AG04450 (cell line): Measurements from ENCODE around the gene TIMELESS. TPM values are rescaled to one million over a fixed set of nuclear protein-coding genes. Genes with fewer than 3 reads are reported as not detected.

Experiments
- CTCF ChIA-PET: fragments of 300-600, 350-600 bp; formaldehyde crosslinking; extraction: SDS; loops from one replicate; lab custom pipeline; 2022; ENCODE audit warnings: antibody characterized with exemption, inconsistent platforms; lab: Charles Lee
- POLR2A ChIA-PET: fragments of 350-600 bp; formaldehyde crosslinking; extraction: SDS; loops from one replicate; lab custom pipeline; 2021; ENCODE audit warnings: antibody characterized with exemption, inconsistent platforms; lab: Yijun Ruan, JAX
- DNase-seq: peaks from one replicate; pipeline ENCODE4 v3.0.0-alpha.2; 2011; ENCODE audit warnings: low read depth, low spot score
- H3K27ac ChIP-seq: one replicate; pipeline ENCODE4 v1.5.1; 2012; ENCODE audit warnings: low read depth, low read length, control low read depth
- H3K27me3 ChIP-seq: one replicate; pipeline ENCODE4 v1.6.0; 2012; ENCODE audit warnings: low read length; ENCODE audit not compliant: control insufficient read depth, insufficient read depth
- H3K4me3 ChIP-seq: 2 replicates; pipeline ENCODE4 v1.5.1; 2011; ENCODE audit warnings: mild to moderate bottlenecking, low read depth, low read length, control low read depth
- H3K9me3 ChIP-seq: 2 replicates; pipeline ENCODE4 v1.5.1; 2012; ENCODE audit warnings: low read length; ENCODE audit not compliant: control insufficient read depth, insufficient read depth
- polyA plus RNA-seq: library from polyadenylated mRNA; depleted of rRNA; stranded (reverse); fragments of >200 nt; gene quantifications from 2 replicates; pipeline ENCODE4 v1.2.3, GENCODE V29; 2011
- TF ChIP-seq, protein P1 (sequence below): IDR thresholded peaks from 2 replicates; pipeline ENCODE4 v1.5.1; 2011; ENCODE audit warnings: low read depth, low read length, control low read depth, inconsistent platforms

TIMELESS gene
- polyA plus RNA-seq, 1 experiment, result 2.0 TPM

DNA sequence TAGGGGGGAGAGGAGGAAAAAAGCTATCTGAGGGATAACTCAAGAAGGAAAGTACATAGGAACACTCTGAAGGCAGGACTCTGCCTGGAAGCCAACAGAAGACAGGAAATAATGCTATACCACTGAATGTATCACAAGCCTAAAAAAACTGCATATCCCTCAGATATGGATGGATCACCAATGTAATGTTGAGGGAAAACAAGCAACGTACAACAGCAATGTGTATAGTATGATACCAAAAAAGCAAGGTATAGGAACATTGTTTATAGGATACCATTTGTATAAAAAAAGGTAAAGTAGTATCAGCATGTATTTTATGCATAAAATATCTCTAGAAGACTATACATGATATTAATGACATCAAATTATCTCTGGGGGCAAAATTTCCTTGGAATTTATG lies 35.3 kb upstream of the TIMELESS start:
- POLR2A ChIA-PET, result no interaction called here
- no peak overlapping the region for H3K4me3 ChIP-seq
- DNase-seq, result no peak
- peaks cover 7% of the 10 kb centered on the region for H3K9me3 ChIP-seq
- TF ChIP-seq, protein P1, sequence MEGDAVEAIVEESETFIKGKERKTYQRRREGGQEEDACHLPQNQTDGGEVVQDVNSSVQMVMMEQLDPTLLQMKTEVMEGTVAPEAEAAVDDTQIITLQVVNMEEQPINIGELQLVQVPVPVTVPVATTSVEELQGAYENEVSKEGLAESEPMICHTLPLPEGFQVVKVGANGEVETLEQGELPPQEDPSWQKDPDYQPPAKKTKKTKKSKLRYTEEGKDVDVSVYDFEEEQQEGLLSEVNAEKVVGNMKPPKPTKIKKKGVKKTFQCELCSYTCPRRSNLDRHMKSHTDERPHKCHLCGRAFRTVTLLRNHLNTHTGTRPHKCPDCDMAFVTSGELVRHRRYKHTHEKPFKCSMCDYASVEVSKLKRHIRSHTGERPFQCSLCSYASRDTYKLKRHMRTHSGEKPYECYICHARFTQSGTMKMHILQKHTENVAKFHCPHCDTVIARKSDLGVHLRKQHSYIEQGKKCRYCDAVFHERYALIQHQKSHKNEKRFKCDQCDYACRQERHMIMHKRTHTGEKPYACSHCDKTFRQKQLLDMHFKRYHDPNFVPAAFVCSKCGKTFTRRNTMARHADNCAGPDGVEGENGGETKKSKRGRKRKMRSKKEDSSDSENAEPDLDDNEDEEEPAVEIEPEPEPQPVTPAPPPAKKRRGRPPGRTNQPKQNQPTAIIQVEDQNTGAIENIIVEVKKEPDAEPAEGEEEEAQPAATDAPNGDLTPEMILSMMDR, result no peak
- peaks cover 27% of the 10 kb centered on the region for H3K27me3 ChIP-seq
- H3K27ac ChIP-seq, result no peak overlapping the region
- CTCF ChIA-PET, result interaction anchor here (0.6 to 1.5 kb wide), 2 partner anchors 16 to 20 kb away, joined by 3 read pairs; no protein-coding TSS in a partner anchor

DNA sequence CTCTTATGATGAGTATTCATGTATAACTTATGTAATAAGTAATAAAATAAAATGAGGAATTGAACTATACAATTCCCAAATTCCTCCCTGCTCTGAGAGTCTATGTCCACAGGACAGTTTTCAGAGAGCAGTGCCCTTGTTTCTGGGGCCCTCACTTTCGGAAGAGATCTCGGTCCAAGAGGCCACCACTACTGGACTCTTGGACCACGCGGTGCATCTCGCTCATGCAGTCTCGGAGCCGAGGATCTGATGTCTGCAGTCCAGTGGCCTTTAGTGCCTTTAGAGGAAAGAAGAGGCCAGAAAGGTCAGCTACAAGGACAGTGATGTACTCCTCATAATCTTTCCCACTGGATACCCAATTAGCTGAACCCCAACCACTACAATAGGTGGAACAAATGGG lies 30.4 kb upstream of the TIMELESS start:
- no peaks in the 10 kb centered on the region for H3K27me3 ChIP-seq
- CTCF ChIA-PET, result interaction anchor here (0.8 kb wide), 1 partner anchor 15 kb away, joined by 3 read pairs; no protein-coding TSS in a partner anchor
- TF ChIP-seq, protein P1, result no peak

DNA sequence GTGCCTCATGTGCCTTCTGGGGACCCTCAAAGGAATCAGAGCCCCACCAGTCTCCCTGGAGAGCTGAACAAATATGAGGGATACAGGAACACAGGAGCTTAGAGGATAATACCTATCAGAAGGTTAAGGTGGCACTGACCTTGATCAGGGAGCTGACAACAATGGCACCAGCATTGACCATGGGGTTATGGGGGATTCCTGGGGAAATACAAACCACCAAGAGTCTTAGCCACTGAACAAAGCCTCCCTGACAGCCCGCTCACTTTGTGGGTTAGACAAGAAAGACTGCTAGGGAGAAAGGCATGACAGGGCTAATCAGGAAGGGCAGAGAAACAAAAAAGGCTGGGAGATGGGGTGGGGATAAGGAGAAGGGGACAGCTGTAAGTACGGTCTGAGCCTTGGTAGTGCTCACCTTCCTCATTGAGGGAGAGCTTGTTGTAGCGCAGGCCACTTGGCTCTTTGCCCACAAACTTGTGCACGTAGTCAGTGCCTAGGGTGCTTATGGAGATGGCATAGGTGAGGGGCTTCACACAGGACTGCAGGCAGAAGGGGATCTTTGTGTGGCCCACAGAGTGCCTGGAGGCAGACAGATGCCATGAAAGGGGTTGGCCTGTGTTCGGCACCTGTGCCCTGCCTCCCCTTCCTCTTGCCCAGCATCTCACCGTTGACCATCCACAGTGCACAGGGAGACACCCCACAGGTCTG lies 28.4 kb upstream of the TIMELESS start:
- no peak overlapping the region for H3K27ac ChIP-seq
- ChIA-PET POLR2A (interaction anchor here (1.0 kb wide), 1 partner anchor 11 kb away, joined by 3 read pairs; the partner anchor contains the start of gene GLS2), CTCF (no interaction called here)
- H3K27me3 ChIP-seq, result no peaks in the 10 kb centered on the region
- H3K4me3 ChIP-seq, result no peak overlapping the region
- TF ChIP-seq, protein P1, result no peak
- no peaks in the 10 kb centered on the region for H3K9me3 ChIP-seq
- DNase-seq, result no peak

More for the DNA sequence above, 30.4 kb upstream of the TIMELESS start:
- Histone ChIP-seq H3K27ac (no peak overlapping the region), H3K9me3 (no peaks in the 10 kb centered on the region), H3K4me3 (no peak overlapping the region)
- DNase-seq, result no peak
- POLR2A ChIA-PET, result no interaction called here

DNA sequence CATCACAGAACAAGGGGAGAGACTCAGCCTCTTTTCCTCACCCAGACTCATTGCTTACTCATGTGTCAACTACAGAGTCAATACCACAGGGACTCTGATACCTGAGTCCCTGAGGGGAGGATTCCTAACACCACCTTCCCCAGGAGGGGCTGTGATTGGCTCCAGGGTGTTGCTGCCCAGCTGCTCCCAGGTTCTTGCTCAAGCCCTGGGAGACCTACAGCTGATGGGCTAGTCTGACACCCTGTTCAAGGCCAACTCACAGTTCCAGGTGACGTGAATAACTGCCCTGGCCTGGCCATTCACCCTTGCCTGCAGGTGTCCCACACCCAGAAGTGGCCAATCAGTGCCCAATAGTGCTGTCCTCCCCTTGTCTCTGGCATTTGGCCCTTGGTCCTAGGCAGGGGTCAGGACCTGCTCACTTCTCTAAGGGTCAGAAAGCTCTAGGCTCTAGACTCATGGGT lies 27.8 kb upstream of the TIMELESS start:
- H3K27me3 ChIP-seq, result no peaks in the 10 kb centered on the region
- H3K27ac ChIP-seq, result no peak overlapping the region
- CTCF ChIA-PET, result interaction anchor here (0.6 kb wide), 1 partner anchor 466 kb away, joined by 3 read pairs; no protein-coding TSS in a partner anchor
- TF ChIP-seq, protein P1, result no peak
- no peak for DNase-seq
- POLR2A ChIA-PET, result interaction anchor here (1.0 kb wide), 1 partner anchor 11 kb away, joined by 3 read pairs; the partner anchor contains the start of gene GLS2
- no peaks in the 10 kb centered on the region for H3K9me3 ChIP-seq
- H3K4me3 ChIP-seq, result no peak overlapping the region

DNA sequence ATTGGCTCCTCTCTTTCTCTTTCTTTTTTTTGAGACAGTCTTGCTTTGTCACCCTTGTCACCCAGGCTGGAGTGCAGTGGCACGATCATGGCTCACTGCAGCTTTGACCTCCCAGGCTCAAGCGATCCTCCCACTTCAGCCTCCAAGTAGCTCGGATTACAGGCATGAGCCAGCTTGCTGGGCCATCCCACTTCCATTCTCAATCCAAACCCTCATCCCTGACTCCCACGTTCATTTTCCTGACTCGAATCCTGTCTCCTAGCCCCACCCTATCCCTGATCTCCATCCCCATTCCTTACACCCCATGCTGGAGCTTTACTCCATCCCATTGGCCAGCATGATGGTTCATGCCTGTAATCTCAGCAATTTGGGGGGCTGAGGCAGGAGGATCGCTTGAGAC lies 26.9 kb upstream of the TIMELESS start:
- TF ChIP-seq, protein P1, result no peak
- Histone ChIP-seq H3K4me3 (no peak overlapping the region), H3K27ac (no peak overlapping the region), H3K9me3 (no peaks in the 10 kb centered on the region), H3K27me3 (no peaks in the 10 kb centered on the region)
- ChIA-PET POLR2A (interaction anchor here (1.1 kb wide), 1 partner anchor 116 kb away, joined by 3 read pairs; the partner anchor contains the start of gene STAT2), CTCF (interaction anchor here (0.6 to 1.1 kb wide), 2 partner anchors 12 to 465 kb away, joined by 3 read pairs; no protein-coding TSS in a partner anchor)
- no peak for DNase-seq
